ENCODE measurements around the gene TGDS.

Gene TGDS

GRCh38 chr13:94588541-94588940, 7.4 kb downstream of the TGDS start:
- Mint-ChIP-seq H3K27me3 (no peaks in the 10 kb centered on the region), H3K36me3 (ENCODE audit: low read depth) (peaks cover 77% of the 10 kb centered on the region), H3K9me3 (no peaks in the 10 kb centered on the region), H3K4me1 (ENCODE audit: low read depth) (no peaks in the 10 kb centered on the region), H3K4me3 (no peak overlapping the region), H3K27ac (no peak overlapping the region)
- intact Hi-C loops (cut with micrococcal nuclease): no loop called here

GRCh38 chr13:94586371-94586770, 9.6 kb downstream of the TGDS start:
- intact Hi-C loops (cut with micrococcal nuclease): no loop called here
- Mint-ChIP-seq H3K27me3 (no peaks in the 10 kb centered on the region), H3K4me3 (no peak overlapping the region), H3K4me1 (ENCODE audit: low read depth) (no peaks in the 10 kb centered on the region), H3K9me3 (no peaks in the 10 kb centered on the region), H3K27ac (no peak overlapping the region), H3K36me3 (ENCODE audit: low read depth) (peaks cover 89% of the 10 kb centered on the region)

DNA sequence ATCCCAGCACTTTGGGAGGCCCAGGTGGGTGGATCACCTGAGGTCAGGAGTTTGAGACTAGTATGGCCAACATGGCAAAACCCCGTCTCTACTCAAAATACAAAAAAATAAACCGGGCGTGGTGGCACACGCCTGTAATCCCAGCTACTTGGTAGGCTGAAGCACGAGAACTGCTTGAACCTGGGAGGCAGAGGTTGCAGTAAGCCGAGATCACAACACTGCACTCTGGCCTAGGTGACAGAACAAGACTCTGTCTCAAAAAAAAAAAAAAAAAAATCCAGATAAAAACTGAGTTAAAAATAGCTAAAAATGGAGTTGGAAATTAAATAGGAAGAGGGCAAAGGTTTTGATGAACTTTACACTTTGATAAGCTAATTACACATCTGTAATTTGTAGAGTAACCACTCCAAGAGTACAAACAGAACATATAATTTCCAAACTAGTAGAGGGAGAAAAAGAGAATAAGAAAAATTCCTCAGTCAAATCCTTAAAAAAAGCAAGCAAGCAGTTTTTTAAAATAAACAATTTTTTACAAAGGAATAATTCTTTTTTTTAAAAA, 10.3 kb downstream of the TGDS start:
- Mint-ChIP-seq H3K27me3 (no peaks in the 10 kb centered on the region), H3K4me3 (no peak overlapping the region), H3K27ac (no peak overlapping the region), H3K9me3 (no peaks in the 10 kb centered on the region), H3K36me3 (ENCODE audit: low read depth) (peaks cover 91% of the 10 kb centered on the region), H3K4me1 (ENCODE audit: low read depth) (no peaks in the 10 kb centered on the region)
- intact Hi-C loops (cut with micrococcal nuclease): no loop called here

DNA sequence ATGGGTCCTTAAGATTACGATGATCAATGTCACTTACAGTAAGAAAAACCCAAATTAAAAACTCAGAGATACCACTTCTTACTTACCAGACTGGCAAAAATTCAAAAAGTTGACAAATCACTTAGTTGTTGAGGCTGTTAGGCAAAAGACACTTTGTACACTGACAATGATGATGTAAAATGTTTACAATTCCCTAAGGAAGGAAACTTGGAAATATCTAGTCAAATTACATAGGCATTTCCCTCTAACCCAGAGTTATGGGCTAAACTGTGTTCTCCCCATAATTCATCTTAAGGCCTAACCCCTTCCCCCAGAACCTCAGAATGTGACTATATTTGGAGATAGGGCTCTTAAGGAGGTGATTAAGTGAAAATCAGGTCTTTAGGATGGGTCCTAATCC, 12.0 kb downstream of the TGDS start:
- intact Hi-C loops (cut with micrococcal nuclease): no loop called here
- Mint-ChIP-seq H3K36me3 (ENCODE audit: low read depth) (peaks cover 90% of the 10 kb centered on the region), H3K27me3 (no peaks in the 10 kb centered on the region), H3K27ac (no peak overlapping the region), H3K9me3 (no peaks in the 10 kb centered on the region), H3K4me1 (ENCODE audit: low read depth) (no peaks in the 10 kb centered on the region), H3K4me3 (no peak overlapping the region)

- Mint-ChIP-seq H3K9me3 (no peaks in the 10 kb centered on the region), H3K4me3 (no peak overlapping the region), H3K36me3 (ENCODE audit: low read depth) (peaks cover 73% of the 10 kb centered on the region), H3K27me3 (no peaks in the 10 kb centered on the region), H3K4me1 (ENCODE audit: low read depth) (no peaks in the 10 kb centered on the region), H3K27ac (no peak overlapping the region)
- intact Hi-C loops (cut with micrococcal nuclease): no loop called here
These were observed 16.9 kb downstream of the TGDS start for GRCh38 chr13:94579063-94579462.

GRCh38 chr13:94569615-94570014, 26.3 kb downstream of the TGDS start:
- H3K4me1 Mint-ChIP-seq (ENCODE audit: low read depth): no peaks in the 10 kb centered on the region
- peaks cover 61% of the 10 kb centered on the region for H3K36me3 Mint-ChIP-seq (ENCODE audit: low read depth)
- no peaks in the 10 kb centered on the region for H3K27me3 Mint-ChIP-seq
- H3K9me3 Mint-ChIP-seq: no peaks in the 10 kb centered on the region
- intact Hi-C loops (cut with micrococcal nuclease): no loop called here
- H3K4me3 Mint-ChIP-seq: no peak overlapping the region
- no peak overlapping the region for H3K27ac Mint-ChIP-seq

- Mint-ChIP-seq H3K4me1 (ENCODE audit: low read depth) (no peaks in the 10 kb centered on the region), H3K36me3 (ENCODE audit: low read depth) (peaks cover 52% of the 10 kb centered on the region), H3K4me3 (no peak overlapping the region), H3K27me3 (no peaks in the 10 kb centered on the region), H3K9me3 (no peaks in the 10 kb centered on the region), H3K27ac (no peak overlapping the region)
- intact Hi-C loops (cut with micrococcal nuclease): no loop called here
These were observed 27.5 kb downstream of the TGDS start for GRCh38 chr13:94568443-94568842.

DNA sequence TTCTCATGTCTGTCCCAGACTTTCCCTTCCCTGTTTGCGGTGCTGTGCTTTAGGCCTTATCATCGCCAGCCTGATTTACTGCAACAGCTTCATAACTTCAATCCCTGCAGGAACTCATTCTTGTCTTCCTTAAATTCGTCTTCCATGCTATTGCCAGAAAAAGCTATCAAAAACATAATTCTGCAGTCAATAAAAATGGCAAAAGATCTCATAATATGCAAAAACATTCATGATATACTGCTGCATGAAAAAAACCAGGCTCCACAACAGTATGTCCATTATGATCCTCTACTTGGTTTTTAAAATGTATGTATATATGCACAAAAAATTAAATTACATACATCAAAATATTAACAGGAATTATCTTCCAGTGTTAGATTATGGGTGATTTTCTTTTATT, 28.4 kb downstream of the TGDS start:
- Mint-ChIP-seq H3K4me1 (ENCODE audit: low read depth) (no peaks in the 10 kb centered on the region), H3K9me3 (no peaks in the 10 kb centered on the region), H3K27ac (no peak overlapping the region), H3K27me3 (no peaks in the 10 kb centered on the region), H3K4me3 (no peak overlapping the region), H3K36me3 (ENCODE audit: low read depth) (peaks cover 49% of the 10 kb centered on the region)
- intact Hi-C loops (cut with micrococcal nuclease): no loop called here

DNA sequence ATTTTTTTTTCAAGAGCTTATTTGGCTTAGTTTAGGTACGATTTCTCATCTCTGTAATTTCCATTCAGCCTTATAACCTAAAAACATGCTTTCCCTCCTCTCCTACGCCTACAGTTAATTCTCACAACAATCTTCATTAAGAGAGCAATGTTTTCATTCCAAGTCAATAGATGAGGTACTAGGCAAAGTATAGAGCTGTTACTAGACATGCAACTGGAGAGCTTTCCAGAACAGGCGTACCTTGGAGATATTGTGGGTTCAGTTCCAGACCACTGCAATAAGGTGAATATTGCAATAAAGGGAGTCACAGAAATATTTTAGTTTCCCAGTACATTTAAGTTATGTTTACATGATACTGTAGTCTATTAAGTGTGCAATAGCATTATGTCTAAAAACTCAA, 34.8 kb downstream of the TGDS start:
- no peak overlapping the region for H3K27ac Mint-ChIP-seq
- H3K9me3 Mint-ChIP-seq: no peaks in the 10 kb centered on the region
- H3K4me1 Mint-ChIP-seq (ENCODE audit: low read depth): peaks cover 7% of the 10 kb centered on the region

GRCh38 chr13:94560116-94560515, 35.8 kb downstream of the TGDS start:
- Mint-ChIP-seq H3K9me3 (no peaks in the 10 kb centered on the region), H3K4me3 (no peak overlapping the region)
- intact Hi-C loops (cut with micrococcal nuclease): no loop called here

More for the DNA sequence above, 34.8 kb downstream of the TGDS start:
- no peak overlapping the region for H3K4me3 Mint-ChIP-seq
- H3K27me3 Mint-ChIP-seq: no peaks in the 10 kb centered on the region
- intact Hi-C loops (cut with micrococcal nuclease): no loop called here
- peaks cover 6% of the 10 kb centered on the region for H3K36me3 Mint-ChIP-seq (ENCODE audit: low read depth)

DNA sequence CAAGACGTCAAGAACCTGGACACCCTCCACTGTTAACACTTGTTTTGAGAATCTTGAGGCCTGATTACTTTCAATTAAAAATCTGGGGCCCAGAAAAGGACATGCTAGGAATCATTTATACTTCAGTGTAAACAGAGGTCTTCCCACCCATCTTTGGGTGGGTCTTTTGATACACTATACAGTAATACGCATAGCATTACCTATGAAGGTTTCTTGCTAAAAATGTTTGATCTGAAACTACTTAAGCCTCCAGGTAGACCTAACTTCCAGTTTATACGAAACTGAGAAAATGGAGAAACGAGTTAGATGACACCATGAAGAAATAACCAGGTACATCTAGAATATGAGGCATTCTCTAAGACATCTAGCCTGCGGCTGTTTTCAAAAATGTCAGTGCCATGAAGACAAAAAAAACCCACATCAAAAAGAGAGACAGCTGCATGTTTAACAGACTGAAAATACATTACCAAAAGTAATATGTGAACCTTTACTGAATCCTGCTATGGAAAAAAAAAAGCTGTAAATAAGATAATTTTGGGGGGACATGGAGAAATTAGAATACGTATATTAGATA, 36.6 kb downstream of the TGDS start:
- no peak overlapping the region for H3K27ac Mint-ChIP-seq
- peaks cover 6% of the 10 kb centered on the region for H3K36me3 Mint-ChIP-seq (ENCODE audit: low read depth)
- no peaks in the 10 kb centered on the region for H3K9me3 Mint-ChIP-seq
- H3K27me3 Mint-ChIP-seq: no peaks in the 10 kb centered on the region
- H3K4me3 Mint-ChIP-seq: no peak overlapping the region
- intact Hi-C loops (cut with micrococcal nuclease): no loop called here
- H3K4me1 Mint-ChIP-seq (ENCODE audit: low read depth): peaks cover 7% of the 10 kb centered on the region

More at GRCh38 chr13:94560116-94560515, 35.8 kb downstream of the TGDS start:
- no peaks in the 10 kb centered on the region for H3K27me3 Mint-ChIP-seq
- H3K27ac Mint-ChIP-seq: no peak overlapping the region
- H3K36me3 Mint-ChIP-seq (ENCODE audit: low read depth): peaks cover 6% of the 10 kb centered on the region
- peaks cover 7% of the 10 kb centered on the region for H3K4me1 Mint-ChIP-seq (ENCODE audit: low read depth)

- Mint-ChIP-seq H3K4me3 (no peak overlapping the region), H3K9me3 (no peaks in the 10 kb centered on the region), H3K27ac (no peak overlapping the region), H3K36me3 (ENCODE audit: low read depth) (peaks cover 6% of the 10 kb centered on the region), H3K27me3 (no peaks in the 10 kb centered on the region), H3K4me1 (ENCODE audit: low read depth) (peaks cover 7% of the 10 kb centered on the region)
- intact Hi-C loops (cut with micrococcal nuclease): no loop called here
These were observed 37.2 kb downstream of the TGDS start for GRCh38 chr13:94558716-94559115.

DNA sequence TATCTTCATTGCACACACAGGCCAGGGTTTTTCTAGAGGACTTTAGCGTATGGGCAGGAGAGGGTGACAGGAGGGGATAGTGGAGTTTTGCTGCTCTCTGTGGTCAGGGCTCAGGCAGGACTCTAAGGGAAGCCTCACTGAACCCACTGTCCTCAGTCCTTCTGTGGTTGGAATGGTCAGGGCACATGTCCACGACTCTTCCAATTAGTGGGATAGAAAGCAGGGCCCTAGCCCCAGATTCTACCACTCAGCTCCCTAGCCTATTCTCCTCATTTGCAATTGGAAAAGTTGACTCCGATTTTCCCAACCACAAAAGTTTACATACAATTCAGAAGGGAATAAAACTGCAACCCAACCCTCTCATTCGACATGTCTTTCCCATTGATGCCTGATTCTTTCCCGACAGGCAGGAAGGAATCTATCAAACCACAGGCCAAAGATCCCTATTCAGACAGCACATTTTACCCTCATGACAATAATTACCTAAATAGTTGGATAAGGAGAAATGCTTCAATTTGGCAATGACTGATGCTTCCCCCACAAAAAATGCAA, 38.2 kb downstream of the TGDS start:
- Mint-ChIP-seq H3K27ac (no peak overlapping the region), H3K4me1 (ENCODE audit: low read depth) (peaks cover 7% of the 10 kb centered on the region)

GRCh38 chr13:94556621-94557020, 39.3 kb downstream of the TGDS start:
- no peaks in the 10 kb centered on the region for H3K36me3 Mint-ChIP-seq (ENCODE audit: low read depth)
- peak overlapping the region; percentile 36 for H3K27ac Mint-ChIP-seq
- peaks cover 6% of the 10 kb centered on the region for H3K27me3 Mint-ChIP-seq
- H3K9me3 Mint-ChIP-seq: no peaks in the 10 kb centered on the region
- intact Hi-C loops (cut with micrococcal nuclease): no loop called here
- H3K4me1 Mint-ChIP-seq (ENCODE audit: low read depth): peaks cover 7% of the 10 kb centered on the region
- H3K4me3 Mint-ChIP-seq: no peak overlapping the region

More for the DNA sequence above, 38.2 kb downstream of the TGDS start:
- Mint-ChIP-seq H3K36me3 (ENCODE audit: low read depth) (no peaks in the 10 kb centered on the region), H3K9me3 (no peaks in the 10 kb centered on the region), H3K27me3 (peaks cover 1% of the 10 kb centered on the region), H3K4me3 (no peak overlapping the region)
- intact Hi-C loops (cut with micrococcal nuclease): no loop called here

- no peaks in the 10 kb centered on the region for H3K9me3 Mint-ChIP-seq
- H3K27ac Mint-ChIP-seq: peak overlapping the region; percentile 36
- no peak overlapping the region for H3K4me3 Mint-ChIP-seq
- no peaks in the 10 kb centered on the region for H3K36me3 Mint-ChIP-seq (ENCODE audit: low read depth)
- peaks cover 7% of the 10 kb centered on the region for H3K4me1 Mint-ChIP-seq (ENCODE audit: low read depth)
- intact Hi-C loops (cut with micrococcal nuclease): no loop called here
- H3K27me3 Mint-ChIP-seq: peaks cover 11% of the 10 kb centered on the region
These were observed 39.9 kb downstream of the TGDS start for GRCh38 chr13:94556041-94556440.
